Posterior vena cava (tissue), 2 donors: ENCODE measurements around the gene FTCD. TPM values are rescaled to one million over a fixed set of nuclear protein-coding genes. Genes with fewer than 3 reads are reported as not detected.
"Not testable (repeated sequence)": the region's sequence is repeated elsewhere in the genome, so short reads cannot be mapped to it uniquely, and the experiment has no call there.

Experiments
- DNase-seq: peaks from one replicate; pipeline ENCODE4 v3.0.0-alpha.2; 2020; ENCODE audit warnings: low spot score
- intact Hi-C, 2 donors: fragments of 100-400 bp; cut with DNase I; formaldehyde crosslinking; loops; one replicate each; pipeline versions ENCODE4 v1.14.1 to v1.14.2; 2022 to 2023
- total RNA-seq, 2 donors: library from RNA; stranded (reverse); fragmentation: NEBNext Ultra II Directional; extraction: Animal tissue kit (Norgen Biotek cat#: 25700); gene quantifications; one replicate each; pipeline ENCODE4 v1.2.1, GENCODE V29; 2021
- donor health status: DM: yes; HTN: yes; CAD: no.
- donor health status: DM: yes; HTN: yes; CAD: no.

FTCD gene
- total RNA-seq, 2 donors from 2014 or later: 0.29 to 1.2 TPM

GRCh38 chr21:46108827-46109312, 46.5 kb downstream of the FTCD start:
- intact Hi-C loops: no loop called here

GRCh38 chr21:46107376-46107775, 48.0 kb downstream of the FTCD start:
- DNase-seq, intact Hi-C loops: not testable (repeated sequence)

More at GRCh38 chr21:46108827-46109312, 46.5 kb downstream of the FTCD start:
- peak; percentile 30 for DNase-seq

GRCh38 chr21:46104104-46104503, 51.3 kb downstream of the FTCD start:
- intact Hi-C loops: no loop called here
- DNase-seq: no peak

GRCh38 chr21:46100906-46101305, 54.5 kb downstream of the FTCD start:
- no peak for DNase-seq
- intact Hi-C loops: loop anchor here in 1 of 2 donors (2.0 kb wide), 1 partner anchor 128 kb away; no protein-coding TSS in a partner anchor

- intact Hi-C loops: loop anchor here in 1 of 2 donors (2.0 kb wide), 1 partner anchor 128 kb away; no protein-coding TSS in a partner anchor
- peak; percentile 15 for DNase-seq
Measured at GRCh38 chr21:46100426-46100825, 55.0 kb downstream of the FTCD start.

- no peak for DNase-seq
- intact Hi-C loops: loop anchor here in 1 of 2 donors (2.0 kb wide), 1 partner anchor 127 kb away; no protein-coding TSS in a partner anchor
Measured at GRCh38 chr21:46100020-46100419, 55.4 kb downstream of the FTCD start.

GRCh38 chr21:46099476-46099875, 55.9 kb downstream of the FTCD start:
- peak; percentile 80 for DNase-seq
- intact Hi-C loops: loop anchor here (2.0 to 5.0 kb wide), 3 partner anchors 43 to 127 kb away; no protein-coding TSS in a partner anchor

GRCh38 chr21:46098303-46099141, 56.9 kb downstream of the FTCD start:
- peak; percentile 82 for DNase-seq

GRCh38 chr21:46097336-46098293, 57.8 kb downstream of the FTCD start, which contains the start of gene COL6A2:
Gene COL6A2, plus strand, starts transcription at chr21:46098112.
- peak; percentile 87 for DNase-seq
- intact Hi-C loops: loop anchor here (2.0 to 5.0 kb wide), 3 partner anchors 41 to 125 kb away; no protein-coding TSS in a partner anchor

More at GRCh38 chr21:46098303-46099141, 56.9 kb downstream of the FTCD start:
- intact Hi-C loops: loop anchor here (2.0 to 5.0 kb wide), 3 partner anchors 42 to 126 kb away; no protein-coding TSS in a partner anchor

GRCh38 chr21:46096596-46097335, 58.6 kb downstream of the FTCD start:
- peak; percentile 63 for DNase-seq
- intact Hi-C loops: loop anchor here (5.0 kb wide), 2 partner anchors 104 to 124 kb away; no protein-coding TSS in a partner anchor

- intact Hi-C loops: loop anchor here (5.0 kb wide), 2 partner anchors 104 to 124 kb away; no protein-coding TSS in a partner anchor
- peak; percentile 73 for DNase-seq
Measured at GRCh38 chr21:46095814-46096595, 59.4 kb downstream of the FTCD start.

GRCh38 chr21:46095083-46095719, 60.2 kb downstream of the FTCD start:
- peak; percentile 79 for DNase-seq
- intact Hi-C loops: loop anchor here (5.0 kb wide), 2 partner anchors 103 to 123 kb away; no protein-coding TSS in a partner anchor

GRCh38 chr21:46094401-46095082, 60.8 kb downstream of the FTCD start:
- intact Hi-C loops: loop anchor here (5.0 kb wide), 2 partner anchors 102 to 122 kb away; no protein-coding TSS in a partner anchor
- peak; percentile 35 for DNase-seq

GRCh38 chr21:46093668-46094400, 61.5 kb downstream of the FTCD start:
- DNase-seq: peak; percentile 73
- intact Hi-C loops: no loop called here

- intact Hi-C loops: no loop called here
- peak; percentile 81 for DNase-seq
Measured at GRCh38 chr21:46092811-46093667, 62.3 kb downstream of the FTCD start.
